IMR-90 (cell line): Measurements from ENCODE around the gene DNM3. TPM values are rescaled to one million over a fixed set of nuclear protein-coding genes. Genes with fewer than 3 reads are reported as not detected.

Experiments used
- ATAC-seq: fragments of 200-7000 bp; cut with Tn5 transposase; 2 replicates; pipeline ENCODE4 v1.9.1; 2020; ENCODE audit warnings: low read depth, mild to moderate bottlenecking, moderate library complexity
- BruUV-seq: library from RNA; stranded (reverse); fragments of 400-500 nt; replicated peaks from 2 replicates; lab custom pipeline; 2021; lab: Mats Ljungman, UMichigan
- CTCF ChIA-PET: fragments of 300-600 bp; formaldehyde crosslinking; extraction: SDS; loops from one replicate; lab custom pipeline; 2021; ENCODE audit warnings: antibody characterized with exemption; lab: Yijun Ruan, JAX
- POLR2A ChIA-PET: fragments of 300-600 bp; sonication (Branson Sonifier 250); formaldehyde crosslinking; loops from one replicate; lab custom pipeline; 2022; ENCODE audit warnings: antibody characterized with exemption; ENCODE audit not compliant: unreplicated experiment; lab: Charles Lee
- DNase-seq: peaks from one replicate; pipeline ENCODE4 v3.0.0; 2013
- H2AFZ ChIP-seq: replicated peaks from 2 replicates; pipeline ENCODE3; 2013; ENCODE audit warnings: low read length, mild to moderate bottlenecking; ENCODE audit not compliant: poor library complexity
- H2AK5ac ChIP-seq: 2 replicates; pipeline ENCODE4 v1.6.1; 2013; ENCODE audit warnings: low read depth, low read length, inconsistent platforms
- H2AK9ac ChIP-seq: replicated peaks from 2 replicates; pipeline ENCODE3; 2013; ENCODE audit warnings: mild to moderate bottlenecking, low read depth, low read length, moderate library complexity; ENCODE audit not compliant: poor library complexity
- H2BK120ac ChIP-seq: 2 replicates; pipeline ENCODE4 v1.6.1; 2013; ENCODE audit warnings: low read depth, low read length, inconsistent platforms
- H2BK15ac ChIP-seq: 3 replicates; pipeline ENCODE4 v1.6.1; 2013; ENCODE audit warnings: low read depth, low read length, inconsistent platforms
- H2BK20ac ChIP-seq: 2 replicates; pipeline ENCODE4 v1.6.1; 2013; ENCODE audit warnings: low read depth, mild to moderate bottlenecking, inconsistent platforms, low read length, moderate library complexity
- H2BK5ac ChIP-seq: 2 replicates; pipeline ENCODE4 v1.6.1; 2013; ENCODE audit warnings: mild to moderate bottlenecking, low read depth, low read length, inconsistent platforms; ENCODE audit not compliant: poor library complexity, severe bottlenecking
- H3K14ac ChIP-seq: replicated peaks from 2 replicates; pipeline ENCODE4 v1.6.1; 2013; ENCODE audit warnings: low read depth, low read length, inconsistent platforms
- H3K18ac ChIP-seq: 2 replicates; pipeline ENCODE4 v1.6.1; 2013; ENCODE audit warnings: low read depth, low read length, control low read depth
- H3K23ac ChIP-seq: 2 replicates; pipeline ENCODE4 v1.6.1; 2013; ENCODE audit warnings: low read depth, low read length, inconsistent platforms
- H3K27ac ChIP-seq: 2 replicates; pipeline ENCODE4 v1.5.1; 2013; ENCODE audit warnings: mild to moderate bottlenecking, control low read depth, low read length; ENCODE audit not compliant: insufficient read depth
- H3K27me3 ChIP-seq: 2 replicates; pipeline ENCODE4 v1.6.1; 2013; ENCODE audit warnings: low read length; ENCODE audit not compliant: control insufficient read depth, insufficient read depth
- H3K36me3 ChIP-seq: 2 replicates; pipeline ENCODE4 v1.6.1; 2013; ENCODE audit warnings: low read length, mixed read lengths; ENCODE audit not compliant: control insufficient read depth, insufficient read depth
- H3K4ac ChIP-seq: 2 replicates; pipeline ENCODE4 v1.6.1; 2013; ENCODE audit warnings: low read depth, low read length, inconsistent platforms
- H3K4me1 ChIP-seq: 2 replicates; pipeline ENCODE4 v1.6.1; 2013; ENCODE audit warnings: low read length, mixed read lengths; ENCODE audit not compliant: control insufficient read depth, insufficient read depth
- H3K4me2 ChIP-seq: 2 replicates; pipeline ENCODE4 v1.6.1; 2013; ENCODE audit warnings: low read depth, mild to moderate bottlenecking, control low read depth, low read length, moderate library complexity
- H3K4me3 ChIP-seq: 2 replicates; pipeline ENCODE4 v1.5.1; 2013; ENCODE audit warnings: low read depth, mild to moderate bottlenecking, control low read depth, low read length, moderate library complexity; ENCODE audit not compliant: insufficient read depth
- H3K56ac ChIP-seq: 2 replicates; pipeline ENCODE4 v1.6.1; 2013; ENCODE audit warnings: low read length, inconsistent platforms; ENCODE audit not compliant: insufficient read depth; ENCODE audit errors: extremely low read depth
- H3K79me1 ChIP-seq, 2 experiments: 2 replicates each; pipeline ENCODE4 v1.6.1; 2013; ENCODE audit warnings: low read length in 2 of 2, inconsistent platforms in 1 of 2, low read depth in 1 of 2
- H3K9ac ChIP-seq: 2 replicates; pipeline ENCODE4 v1.6.1; 2013; ENCODE audit warnings: low read depth, low read length, control low read depth
- H3K9me1 ChIP-seq: 2 replicates; pipeline ENCODE4 v1.6.1; 2013; ENCODE audit warnings: low read length, inconsistent platforms; ENCODE audit not compliant: insufficient read depth
- H3K9me3 ChIP-seq: 2 replicates; pipeline ENCODE4 v1.6.1; 2013; ENCODE audit warnings: low read length; ENCODE audit not compliant: control insufficient read depth, insufficient read depth
- H4K20me1 ChIP-seq: 2 replicates; pipeline ENCODE4 v1.6.1; 2013; ENCODE audit warnings: low read length, inconsistent platforms; ENCODE audit not compliant: insufficient read depth
- H4K5ac ChIP-seq: 2 replicates; pipeline ENCODE4 v1.6.1; 2013; ENCODE audit warnings: mild to moderate bottlenecking, low read depth, low read length, control low read depth
- H4K8ac ChIP-seq, 2 experiments: 2 replicates each; pipeline ENCODE4 v1.6.1; 2013; ENCODE audit warnings: low read depth in 2 of 2, low read length in 2 of 2, control low read depth in 1 of 2, inconsistent platforms in 1 of 2
- H4K91ac ChIP-seq: 2 replicates; pipeline ENCODE4 v1.6.1; 2013; ENCODE audit warnings: low read depth, low read length, inconsistent platforms; ENCODE audit not compliant: insufficient read depth
- BHLHE40 ChIP-seq: fragments of 150-350 bp; IDR thresholded peaks from 2 replicates; pipeline ENCODE4 v1.6.1; 2016; ENCODE audit warnings: mild to moderate bottlenecking, low read depth, low read length
- CHD1 ChIP-seq: IDR thresholded peaks from 2 replicates; pipeline ENCODE4 v1.6.1; 2012; ENCODE audit warnings: low read depth, low read length, improper control_type of control experiment
- FOS ChIP-seq: fragments of 150-350 bp; IDR thresholded peaks from 2 replicates; pipeline ENCODE4 v1.6.1; 2016; ENCODE audit warnings: low read depth, low read length
- MAFK ChIP-seq: IDR thresholded peaks from 2 replicates; pipeline ENCODE4 v1.6.1; 2012; ENCODE audit warnings: low read depth, low read length, improper control_type of control experiment
- NFE2L2 ChIP-seq: fragments of 150-350 bp; IDR thresholded peaks from 2 replicates; pipeline ENCODE4 v1.6.1; 2016; ENCODE audit warnings: low read depth, mild to moderate bottlenecking, low read length
- POLR2A ChIP-seq: IDR thresholded peaks from 2 replicates; pipeline ENCODE4 v1.6.1; 2012; ENCODE audit warnings: mild to moderate bottlenecking, low read depth, low read length
- RAD21 ChIP-seq: IDR thresholded peaks from 2 replicates; pipeline ENCODE4 v1.6.1; 2012; ENCODE audit warnings: low read length, improper control_type of control experiment
- RCOR1 ChIP-seq: IDR thresholded peaks from 2 replicates; pipeline ENCODE4 v1.6.1; 2012; ENCODE audit warnings: mild to moderate bottlenecking, low read length, improper control_type of control experiment; ENCODE audit not compliant: insufficient replicate concordance
- SMC3 ChIP-seq: fragments of 150-350 bp; IDR thresholded peaks from 2 replicates; pipeline ENCODE4 v1.6.1; 2016; ENCODE audit warnings: low read depth, mild to moderate bottlenecking, antibody characterized with exemption, low read length, moderate library complexity
- WGBS, 2 experiments: methylation state at CpG; one replicate each; pipeline versions ENCODE4 v1.1.5 to v1.1.7; 2013; ENCODE audit warnings: missing lambda C conversion rate in 2 of 2; ENCODE audit not compliant: insufficient read length in 1 of 2; ENCODE audit errors: extremely low coverage in 2 of 2; 5-methylcytosine and 5-hydroxymethylcytosine counted together
- dilution Hi-C: fragments of 300-500 bp; cut with HindIII; formaldehyde crosslinking; loops from one replicate; pipeline ENCODE4 v1.14.3; 2018; ENCODE audit warnings: low sequenced_read_pairs; ENCODE audit not compliant: unreplicated experiment
- in situ Hi-C: fragments of 300-500 bp; cut with MboI; formaldehyde crosslinking; loops from 3 replicates; pipeline ENCODE4 v1.14.3; 2019; ENCODE audit warnings: low sequenced_read_pairs, inconsistent platforms, mixed read lengths
- intact Hi-C: fragments of 100-400 bp; cut with micrococcal nuclease; formaldehyde crosslinking; loops from 2 replicates; pipeline ENCODE4 v1.10.0; 2022
- polyA plus RNA-seq, 3 experiments: library from polyadenylated mRNA; depleted of rRNA; stranded (reverse); fragments of >200 nt; gene quantifications; 2 replicates each; pipeline ENCODE4 v1.2.3, GENCODE V29; 2012; ENCODE audit warnings: low replicate concordance in 1 of 3
- total RNA-seq: library from RNA; depleted of rRNA; stranded (reverse); fragments of >200 nt; gene quantifications from 2 replicates; pipeline ENCODE4 v1.2.3, GENCODE V29; 2012
- TF ChIP-seq, protein P1 (sequence below): fragments of 150-350 bp; IDR thresholded peaks from 2 replicates; pipeline ENCODE4 v1.6.1; 2017; ENCODE audit warnings: mild to moderate bottlenecking, antibody characterized with exemption, low read length, low read depth

DNM3 gene
- total and polyA plus RNA-seq, 2 of the 4 experiments (the other 2 are of a cell fraction): 0.36 TPM

GRCh38 chr1:172118618-172119017 is 277.3 kb downstream of the DNM3 start:
- DNase-seq: no peak
- no peaks in the 10 kb centered on the region for H3K27me3 ChIP-seq
- no peak overlapping the region for H3K23ac ChIP-seq
- no peak overlapping the region for H3K27ac ChIP-seq
- H4K91ac ChIP-seq: no peak overlapping the region
- H2AK5ac ChIP-seq: no peak overlapping the region
- TF ChIP-seq RCOR1: no peak
- TF ChIP-seq CHD1: no peak
- no peak for TF ChIP-seq NFE2L2
- TF ChIP-seq BHLHE40: no peak
- TF ChIP-seq, protein P1, sequence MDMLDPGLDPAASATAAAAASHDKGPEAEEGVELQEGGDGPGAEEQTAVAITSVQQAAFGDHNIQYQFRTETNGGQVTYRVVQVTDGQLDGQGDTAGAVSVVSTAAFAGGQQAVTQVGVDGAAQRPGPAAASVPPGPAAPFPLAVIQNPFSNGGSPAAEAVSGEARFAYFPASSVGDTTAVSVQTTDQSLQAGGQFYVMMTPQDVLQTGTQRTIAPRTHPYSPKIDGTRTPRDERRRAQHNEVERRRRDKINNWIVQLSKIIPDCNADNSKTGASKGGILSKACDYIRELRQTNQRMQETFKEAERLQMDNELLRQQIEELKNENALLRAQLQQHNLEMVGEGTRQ: no peak
- TF ChIP-seq MAFK: no peak
- TF ChIP-seq RAD21: no peak
- no peak for TF ChIP-seq SMC3
- no peak for TF ChIP-seq POLR2A
- no peak for TF ChIP-seq FOS
- H4K5ac ChIP-seq: no peak overlapping the region
- no peak overlapping the region for H3K4ac ChIP-seq
- CTCF ChIA-PET: no interaction called here
- WGBS, 2 experiments: 80% methylated on average over 1 of the region's 3 CpGs; no CpG with 5 or more reads in 1 of the 2 experiments
- POLR2A ChIA-PET: no interaction called here
- no peaks in the 10 kb centered on the region for H3K36me3 ChIP-seq
- BruUV-seq: no TSS peak
- H3K9me1 ChIP-seq: no peaks in the 10 kb centered on the region
- no peak overlapping the region for H2BK20ac ChIP-seq
- no peak for ATAC-seq
- no peak overlapping the region for H2AFZ ChIP-seq
- H2BK5ac ChIP-seq: no peak overlapping the region
- H2AK9ac ChIP-seq: no peak overlapping the region
- H2BK15ac ChIP-seq: no peak overlapping the region
- no peak overlapping the region for H3K9ac ChIP-seq
- no peaks in the 10 kb centered on the region for H4K20me1 ChIP-seq
- no peak overlapping the region for H3K14ac ChIP-seq
- no peaks in the 10 kb centered on the region for H3K9me3 ChIP-seq
- H3K4me1 ChIP-seq: peaks cover 2% of the 10 kb centered on the region; the same call in 1 of the 2 replicates
- no peak overlapping the region for H3K4me2 ChIP-seq
- H3K56ac ChIP-seq: no peak overlapping the region
- H4K8ac ChIP-seq: no peak overlapping the region
- no peaks in the 10 kb centered on the region for H3K79me1 ChIP-seq
- no peak overlapping the region for H3K4me3 ChIP-seq
- H3K18ac ChIP-seq: no peak overlapping the region
- in situ Hi-C loops (no loop called here), intact Hi-C loops (no loop called here), dilution Hi-C loops (no loop called here)
- H2BK120ac ChIP-seq: no peak overlapping the region
